Measurements from ENCODE around the gene YWHAG. TPM values are rescaled to one million over a fixed set of nuclear protein-coding genes. Genes with fewer than 3 reads are reported as not detected.

The YWHAG gene
- total RNA-seq (2022; extraction: Qiagen RNA extraction; ENCODE audit: low read depth) = 201 to 252 TPM (median 237 TPM) in 5 replicates

DNA sequence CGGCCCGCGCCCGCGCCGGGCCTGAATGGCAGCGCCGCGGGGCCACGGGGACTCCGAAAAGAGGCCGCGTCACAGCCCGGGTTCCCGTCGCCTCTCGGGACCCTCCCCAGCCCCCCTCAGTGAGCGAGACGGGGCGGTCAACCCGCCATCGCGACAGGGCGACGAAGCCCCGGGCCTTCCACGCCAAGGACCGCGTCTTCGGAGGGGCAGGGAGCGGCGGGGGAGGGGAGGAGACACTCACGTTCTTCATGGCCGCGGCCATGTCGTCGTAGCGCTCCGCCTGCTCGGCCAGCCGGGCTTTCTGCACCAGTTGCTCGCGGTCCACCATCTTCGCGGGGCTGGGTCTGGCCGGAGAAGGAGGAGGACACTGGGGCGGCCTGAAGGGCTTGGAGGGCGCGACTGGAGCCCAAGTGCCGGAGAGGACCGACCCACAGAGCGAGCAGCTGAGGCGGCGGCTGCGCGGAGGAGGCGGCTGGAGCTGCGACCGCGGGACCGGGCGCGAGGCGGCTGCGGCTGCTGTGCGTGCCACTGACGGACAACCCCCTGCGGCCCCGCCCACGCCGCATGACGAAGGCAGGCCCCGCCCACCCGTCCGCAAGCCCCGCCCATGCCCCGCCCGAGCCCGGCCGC lies at the start of gene YWHAG:
Gene YWHAG, minus strand, starts transcription at position 511 of the 630 bp plus-strand sequence. Its CDS starts 183 bp downstream, at position 328.

DNA sequence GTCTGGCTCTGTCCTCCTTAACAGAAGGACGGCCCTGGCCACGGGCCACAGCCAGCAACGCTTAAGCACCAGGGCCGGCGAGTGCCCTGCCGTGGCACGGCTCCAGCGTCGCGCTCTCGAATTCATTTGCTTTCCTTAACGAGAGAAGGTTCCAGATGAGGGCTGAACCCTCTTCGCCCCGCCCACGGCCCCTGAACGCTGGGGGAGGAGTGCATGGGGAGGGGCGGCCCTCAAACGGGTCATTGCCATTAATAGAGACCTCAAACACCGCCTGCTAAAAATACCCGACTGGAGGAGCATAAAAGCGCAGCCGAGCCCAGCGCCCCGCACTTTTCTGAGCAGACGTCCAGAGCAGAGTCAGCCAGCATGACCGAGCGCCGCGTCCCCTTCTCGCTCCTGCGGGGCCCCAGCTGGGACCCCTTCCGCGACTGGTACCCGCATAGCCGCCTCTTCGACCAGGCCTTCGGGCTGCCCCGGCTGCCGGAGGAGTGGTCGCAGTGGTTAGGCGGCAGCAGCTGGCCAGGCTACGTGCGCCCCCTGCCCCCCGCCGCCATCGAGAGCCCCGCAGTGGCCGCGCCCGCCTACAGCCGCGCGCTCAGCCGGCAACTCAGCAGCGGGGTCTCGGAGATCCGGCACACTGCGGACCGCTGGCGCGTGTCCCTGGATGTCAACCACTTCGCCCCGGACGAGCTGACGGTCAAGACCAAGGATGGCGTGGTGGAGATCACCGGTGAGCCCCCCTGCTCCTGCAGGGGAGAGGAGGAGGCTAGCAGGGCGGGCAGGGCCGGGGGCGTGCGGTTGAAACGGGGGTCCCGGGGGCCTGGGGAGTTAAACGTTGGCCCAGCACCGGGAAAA lies 56.2 kb downstream of the YWHAG start, which contains the start of gene HSPB1:
Gene HSPB1, plus strand, starts transcription at position 327 of the 855 bp plus-strand sequence. Its CDS starts 40 bp downstream, at position 367.

Other genes starting within 250 kb of the YWHAG start
- 8.2 to 12.5 TPM (median 11.2 TPM) in 5 replicates for gene SRRM3, start 157.1 kb downstream of the YWHAG start, total RNA-seq (2022; extraction: Qiagen RNA extraction; ENCODE audit: low read depth)
- gene HSPB1, start 56.3 kb downstream of the YWHAG start, total RNA-seq (2022; extraction: Qiagen RNA extraction; ENCODE audit: low read depth) = 980 to 1,356 TPM (median 1,314 TPM) in 5 replicates
- gene SSC4D, start 50.7 kb upstream of the YWHAG start, total RNA-seq (2022; extraction: Qiagen RNA extraction; ENCODE audit: low read depth) = 0.89 to 1.6 TPM (median 1.0 TPM) in 5 replicates
- 18.4 to 22.2 TPM (median 20.2 TPM) in 5 replicates for gene ZP3, start 66.0 kb upstream of the YWHAG start, total RNA-seq (2022; extraction: Qiagen RNA extraction; ENCODE audit: low read depth)
- gene DTX2, start 102.7 kb upstream of the YWHAG start, total RNA-seq (2022; extraction: Qiagen RNA extraction; ENCODE audit: low read depth) = 33.1 to 37.3 TPM (median 34.4 TPM) in 5 replicates
- gene UPK3B, start 151.6 kb upstream of the YWHAG start, total RNA-seq (2022; extraction: Qiagen RNA extraction; ENCODE audit: low read depth) = 12.7 to 21.8 TPM (median 18.7 TPM) in 5 replicates
- gene SPDYE16, start 184.3 kb upstream of the YWHAG start, total RNA-seq (2022; extraction: Qiagen RNA extraction; ENCODE audit: low read depth) = not detected in 5 replicates

Measured in A549 treated with GW870086 at 1 μM for 4 hours (cell line).